ENCODE data around the gene MBOAT2.

DNA sequence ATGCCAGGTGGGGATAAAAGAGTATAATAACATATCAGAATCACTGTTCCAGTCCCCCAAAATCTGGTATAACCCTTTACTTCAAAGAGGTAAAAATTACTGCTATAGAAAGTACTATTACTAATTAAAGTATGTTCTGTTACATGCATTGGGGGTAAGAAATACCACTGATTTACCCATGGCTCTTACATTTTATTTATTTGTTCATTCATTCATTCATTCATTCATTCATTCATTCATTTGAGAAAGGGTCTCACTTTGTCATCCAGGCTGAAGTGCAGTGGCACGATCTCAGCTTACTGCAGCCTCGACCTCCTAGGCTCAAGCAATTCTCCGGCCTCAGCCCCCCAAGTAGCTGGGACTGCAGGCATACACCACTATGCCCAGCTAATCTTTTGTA lies 74.4 kb downstream of the MBOAT2 start:
- TF ChIP-seq, protein P1, sequence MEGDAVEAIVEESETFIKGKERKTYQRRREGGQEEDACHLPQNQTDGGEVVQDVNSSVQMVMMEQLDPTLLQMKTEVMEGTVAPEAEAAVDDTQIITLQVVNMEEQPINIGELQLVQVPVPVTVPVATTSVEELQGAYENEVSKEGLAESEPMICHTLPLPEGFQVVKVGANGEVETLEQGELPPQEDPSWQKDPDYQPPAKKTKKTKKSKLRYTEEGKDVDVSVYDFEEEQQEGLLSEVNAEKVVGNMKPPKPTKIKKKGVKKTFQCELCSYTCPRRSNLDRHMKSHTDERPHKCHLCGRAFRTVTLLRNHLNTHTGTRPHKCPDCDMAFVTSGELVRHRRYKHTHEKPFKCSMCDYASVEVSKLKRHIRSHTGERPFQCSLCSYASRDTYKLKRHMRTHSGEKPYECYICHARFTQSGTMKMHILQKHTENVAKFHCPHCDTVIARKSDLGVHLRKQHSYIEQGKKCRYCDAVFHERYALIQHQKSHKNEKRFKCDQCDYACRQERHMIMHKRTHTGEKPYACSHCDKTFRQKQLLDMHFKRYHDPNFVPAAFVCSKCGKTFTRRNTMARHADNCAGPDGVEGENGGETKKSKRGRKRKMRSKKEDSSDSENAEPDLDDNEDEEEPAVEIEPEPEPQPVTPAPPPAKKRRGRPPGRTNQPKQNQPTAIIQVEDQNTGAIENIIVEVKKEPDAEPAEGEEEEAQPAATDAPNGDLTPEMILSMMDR (conservative IDR thresholded peaks at IDR 0.05; ENCODE audit: low read depth, low read length), result no peak
- TF ChIP-seq EZH2 (IDR thresholded peaks at IDR 0.05; ENCODE audit: low read length, unreplicated experiment), result no peak
